ENCODE data around the gene RPL13A.
A peak's percentile ranks its signal among the peaks of the same experiment; 100 is the strongest.

The RPL13A gene

GRCh38 chr19:49461656-49462055 is 25.8 kb upstream of the RPL13A start:
- H3K27ac ChIP-seq: no peak overlapping the region
- no peak for TF ChIP-seq CTCF (conservative IDR thresholded peaks at IDR 0.05)

- H3K27ac ChIP-seq: no peak overlapping the region
Observed at GRCh38 chr19:49462492-49462891, 24.9 kb upstream of the RPL13A start.

GRCh38 chr19:49463960-49464740 is 23.3 kb upstream of the RPL13A start:
- TF ChIP-seq CTCF (conservative IDR thresholded peaks at IDR 0.05): no peak
- H3K27ac ChIP-seq: no peak overlapping the region

More at GRCh38 chr19:49462492-49462891, 24.9 kb upstream of the RPL13A start:
- no peak for TF ChIP-seq CTCF (conservative IDR thresholded peaks at IDR 0.05)

- H3K27ac ChIP-seq: no peak overlapping the region
- TF ChIP-seq CTCF (conservative IDR thresholded peaks at IDR 0.05): no peak
Observed at GRCh38 chr19:49465371-49465770, 22.0 kb upstream of the RPL13A start.

GRCh38 chr19:49468199-49468598 is 19.2 kb upstream of the RPL13A start:
- no peak for TF ChIP-seq CTCF (conservative IDR thresholded peaks at IDR 0.05)
- H3K27ac ChIP-seq: no peak overlapping the region

- no peak overlapping the region for H3K27ac ChIP-seq
- no peak for TF ChIP-seq CTCF (conservative IDR thresholded peaks at IDR 0.05)
Observed at GRCh38 chr19:49468746-49469447, 18.5 kb upstream of the RPL13A start.

GRCh38 chr19:49469828-49470614 is 17.4 kb upstream of the RPL13A start:
- H3K27ac ChIP-seq: no peak overlapping the region
- 0 out of 2 replicates have a peak, but pooled peaks have one; percentile 10 for TF ChIP-seq CTCF (conservative IDR thresholded peaks at IDR 0.05)
